SK-N-SH treated with all-trans-retinoic acid at 6 μM for 48 hours (cell line): Measurements from ENCODE around the gene TMEM106A.
"Not testable (repeated sequence)": the region's sequence is repeated elsewhere in the genome, so short reads cannot be mapped to it uniquely, and the experiment has no call there.

Source experiments
- ATAC-seq: fragments of 200-7000 bp; cut with Tn5 transposase; 3 replicates; pipeline ENCODE4 v1.9.1; 2020; ENCODE audit warnings: mild to moderate bottlenecking, moderate library complexity
- ARNTL ChIP-seq: fragments of 450-650 bp; formaldehyde crosslinking; IDR thresholded peaks from 2 replicates; pipeline ENCODE4 v1.5.0; 2020; ENCODE audit warnings: low read depth, mild to moderate bottlenecking, moderate library complexity, borderline replicate concordance
- BACH2 ChIP-seq: fragments of 250-450 bp; sonication (Bioruptor Pico); IDR thresholded peaks from 2 replicates; pipeline ENCODE4 v1.9.0; 2021; ENCODE audit warnings: mild to moderate bottlenecking, borderline replicate concordance
- CSDC2 ChIP-seq: fragments of 250-450 bp; sonication (Bioruptor Pico); IDR thresholded peaks from 2 replicates; pipeline ENCODE4 v1.5.0; 2020; ENCODE audit warnings: mild to moderate bottlenecking, moderate library complexity
- ESRRG ChIP-seq: fragments of 250-450 bp; sonication (Bioruptor Pico); IDR thresholded peaks from 2 replicates; pipeline ENCODE4 v1.6.1; 2021; ENCODE audit warnings: mild to moderate bottlenecking
- GLIS3 ChIP-seq: fragments of 250-450 bp; sonication (Bioruptor Pico); IDR thresholded peaks from 2 replicates; pipeline ENCODE4 v1.5.0; 2020; ENCODE audit warnings: mild to moderate bottlenecking, moderate library complexity
- ISL1 ChIP-seq: fragments of 250-450 bp; sonication (Bioruptor Pico); IDR thresholded peaks from 2 replicates; pipeline ENCODE4 v2.1.2; 2022; ENCODE audit warnings: mild to moderate bottlenecking, moderate library complexity
- OSR1 ChIP-seq: fragments of 250-450 bp; sonication (Bioruptor Pico); IDR thresholded peaks from 2 replicates; pipeline ENCODE4 v1.8.0; 2022; ENCODE audit warnings: moderate library complexity, mild to moderate bottlenecking, inconsistent platforms
- PPARA ChIP-seq: fragments of 250-450 bp; sonication (Bioruptor Pico); IDR thresholded peaks from 2 replicates; pipeline ENCODE4 v1.5.0; 2020; ENCODE audit warnings: mild to moderate bottlenecking, borderline replicate concordance
- RARB ChIP-seq: fragments of 250-450 bp; sonication (Bioruptor Pico); IDR thresholded peaks from 2 replicates; pipeline ENCODE4 v1.8.0; 2021; ENCODE audit warnings: mild to moderate bottlenecking, moderate library complexity
- SNAI2 ChIP-seq: fragments of 250-450 bp; sonication (Bioruptor Pico); IDR thresholded peaks from 2 replicates; pipeline ENCODE4 v1.5.0; 2020; ENCODE audit warnings: mild to moderate bottlenecking, moderate library complexity
- TCF4 ChIP-seq: fragments of 250-450 bp; sonication (Bioruptor Pico); IDR thresholded peaks from 2 replicates; pipeline ENCODE4 v1.8.0; 2021; ENCODE audit warnings: mild to moderate bottlenecking, moderate library complexity, borderline replicate concordance
- TOX ChIP-seq: fragments of 250-450 bp; sonication (Bioruptor Pico); IDR thresholded peaks from 2 replicates; pipeline ENCODE4 v1.8.0; 2021; ENCODE audit warnings: mild to moderate bottlenecking, moderate library complexity, borderline replicate concordance
- ZC3H10 ChIP-seq: fragments of 250-450 bp; sonication (Bioruptor Pico); IDR thresholded peaks from 2 replicates; pipeline ENCODE4 v1.5.1; 2021; ENCODE audit warnings: mild to moderate bottlenecking, moderate library complexity
- ZFP3 ChIP-seq: fragments of 250-450 bp; sonication (Bioruptor Pico); IDR thresholded peaks from 2 replicates; pipeline ENCODE4 v1.5.0; 2020; ENCODE audit warnings: mild to moderate bottlenecking, moderate library complexity
- ZFP30 ChIP-seq: fragments of 450-650 bp; formaldehyde crosslinking; IDR thresholded peaks from 2 replicates; pipeline ENCODE4 v1.5.0; 2022; ENCODE audit warnings: mild to moderate bottlenecking, moderate library complexity
- ZNF565 ChIP-seq: fragments of 450-650 bp; formaldehyde crosslinking; conservative IDR thresholded peaks from 2 replicates; pipeline ENCODE4 v1.5.0; 2020; ENCODE audit warnings: low read depth, mild to moderate bottlenecking, moderate library complexity
- ZNF70 ChIP-seq: fragments of 450-650 bp; formaldehyde crosslinking; IDR thresholded peaks from 2 replicates; pipeline ENCODE4 v1.5.0; 2020; ENCODE audit warnings: mild to moderate bottlenecking, moderate library complexity
- ZNF8 ChIP-seq: fragments of 450-650 bp; formaldehyde crosslinking; IDR thresholded peaks from 2 replicates; pipeline ENCODE4 v1.5.0; 2020; ENCODE audit warnings: mild to moderate bottlenecking, moderate library complexity
- TF ChIP-seq, protein P1 (sequence below): fragments of 250-450 bp; sonication (Bioruptor Pico); IDR thresholded peaks from 2 replicates; pipeline ENCODE4 v1.5.1; 2021; ENCODE audit warnings: mild to moderate bottlenecking, moderate library complexity
- TF ChIP-seq, protein P2 (sequence below): fragments of 250-450 bp; sonication (Bioruptor Pico); IDR thresholded peaks from 2 replicates; pipeline ENCODE4 v1.5.0; 2020; ENCODE audit warnings: mild to moderate bottlenecking, moderate library complexity
- TF ChIP-seq, protein P3 (sequence below): fragments of 250-450 bp; sonication (Bioruptor Pico); IDR thresholded peaks from 2 replicates; pipeline ENCODE4 v1.8.0; 2020; ENCODE audit warnings: mild to moderate bottlenecking, moderate library complexity, borderline replicate concordance
- TF ChIP-seq, protein P4 (sequence below): fragments of 250-450 bp; sonication (Bioruptor Pico); IDR thresholded peaks from 2 replicates; pipeline ENCODE4 v1.8.0; 2021; ENCODE audit warnings: low read depth, mild to moderate bottlenecking, moderate library complexity, borderline replicate concordance

The TMEM106A gene

DNA sequence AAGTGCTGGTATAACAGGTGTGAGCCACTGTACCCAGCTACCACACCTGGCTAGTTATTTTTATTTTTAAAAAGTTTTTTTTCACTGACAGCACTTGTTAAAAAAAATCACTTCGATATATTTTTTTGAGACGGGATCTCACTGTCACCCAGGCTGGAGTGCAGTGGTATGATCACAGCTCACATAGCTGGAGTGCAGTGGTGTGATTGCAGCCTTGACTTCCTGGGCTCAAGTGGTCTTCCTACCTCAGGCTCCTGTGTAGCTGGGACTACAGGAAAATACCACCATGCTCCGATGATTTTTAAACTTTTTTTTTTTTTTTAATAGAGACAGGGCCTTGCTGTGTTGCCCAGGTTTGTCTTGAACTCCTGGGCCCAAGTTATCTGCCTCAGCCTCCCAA lies 27.8 kb upstream of the TMEM106A start:
- no peak for TF ChIP-seq CSDC2 (CRISPR knock-in tag)
- TF ChIP-seq BACH2: no peak
- no peak for TF ChIP-seq ZNF565 (CRISPR knock-in tag)
- ATAC-seq: no peak

DNA sequence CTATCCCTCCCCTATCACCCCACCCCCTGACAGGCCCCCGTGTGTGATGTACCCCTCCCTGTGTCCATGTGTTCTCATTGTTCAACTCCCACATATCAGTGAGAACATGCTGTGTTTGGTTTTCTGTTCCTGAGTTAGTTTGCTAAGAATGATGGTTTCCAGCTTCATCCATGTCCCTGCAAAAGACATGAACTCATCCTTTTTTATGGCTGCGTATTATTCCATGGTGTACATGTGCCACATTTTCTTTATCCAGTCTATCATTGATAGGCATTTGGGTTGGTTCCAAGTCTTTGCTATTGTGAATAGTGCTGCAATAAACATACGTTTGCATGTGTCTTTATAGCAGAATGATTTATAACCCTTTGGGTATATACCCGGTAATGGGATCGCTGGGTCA lies 25.0 kb upstream of the TMEM106A start:
- ATAC-seq: not testable (repeated sequence)

DNA sequence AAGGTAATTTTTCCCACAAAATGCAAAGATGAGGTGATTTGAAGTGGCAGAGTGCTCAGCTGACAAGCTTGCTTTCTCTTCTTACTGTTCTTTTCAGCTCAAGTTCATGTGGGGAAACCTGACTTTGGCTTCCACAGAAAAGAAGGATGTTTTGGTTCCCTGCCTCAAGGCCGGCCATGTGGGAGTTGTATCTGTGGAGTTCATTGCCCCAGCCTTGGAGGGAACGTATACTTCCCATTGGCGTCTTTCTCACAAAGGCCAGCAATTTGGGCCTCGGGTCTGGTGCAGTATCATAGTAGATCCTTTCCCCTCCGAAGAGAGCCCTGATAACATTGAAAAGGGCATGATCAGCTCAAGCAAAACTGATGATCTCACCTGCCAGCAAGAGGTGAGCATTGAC lies 18.4 kb upstream of the TMEM106A start:
- TF ChIP-seq ZC3H10 (CRISPR knock-in tag): no peak
- TF ChIP-seq ZNF565 (CRISPR knock-in tag): no peak
- no peak for TF ChIP-seq ISL1 (CRISPR knock-in tag)
- no peak for TF ChIP-seq ZNF70
- TF ChIP-seq, protein P1, sequence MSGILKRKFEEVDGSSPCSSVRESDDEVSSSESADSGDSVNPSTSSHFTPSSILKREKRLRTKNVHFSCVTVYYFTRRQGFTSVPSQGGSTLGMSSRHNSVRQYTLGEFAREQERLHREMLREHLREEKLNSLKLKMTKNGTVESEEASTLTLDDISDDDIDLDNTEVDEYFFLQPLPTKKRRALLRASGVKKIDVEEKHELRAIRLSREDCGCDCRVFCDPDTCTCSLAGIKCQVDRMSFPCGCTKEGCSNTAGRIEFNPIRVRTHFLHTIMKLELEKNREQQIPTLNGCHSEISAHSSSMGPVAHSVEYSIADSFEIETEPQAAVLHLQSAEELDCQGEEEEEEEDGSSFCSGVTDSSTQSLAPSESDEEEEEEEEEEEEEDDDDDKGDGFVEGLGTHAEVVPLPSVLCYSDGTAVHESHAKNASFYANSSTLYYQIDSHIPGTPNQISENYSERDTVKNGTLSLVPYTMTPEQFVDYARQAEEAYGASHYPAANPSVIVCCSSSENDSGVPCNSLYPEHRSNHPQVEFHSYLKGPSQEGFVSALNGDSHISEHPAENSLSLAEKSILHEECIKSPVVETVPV (CRISPR knock-in tag): no peak
- no peak for TF ChIP-seq ZFP3 (CRISPR knock-in tag)
- no peak for TF ChIP-seq ZFP30 (CRISPR knock-in tag)
- TF ChIP-seq CSDC2 (CRISPR knock-in tag): no peak
- no peak for TF ChIP-seq TOX
- no peak for TF ChIP-seq RARB (CRISPR knock-in tag)
- no peak for TF ChIP-seq GLIS3 (CRISPR knock-in tag)
- TF ChIP-seq ARNTL (CRISPR knock-in tag): no peak
- no peak for TF ChIP-seq BACH2
- ATAC-seq: no peak

DNA sequence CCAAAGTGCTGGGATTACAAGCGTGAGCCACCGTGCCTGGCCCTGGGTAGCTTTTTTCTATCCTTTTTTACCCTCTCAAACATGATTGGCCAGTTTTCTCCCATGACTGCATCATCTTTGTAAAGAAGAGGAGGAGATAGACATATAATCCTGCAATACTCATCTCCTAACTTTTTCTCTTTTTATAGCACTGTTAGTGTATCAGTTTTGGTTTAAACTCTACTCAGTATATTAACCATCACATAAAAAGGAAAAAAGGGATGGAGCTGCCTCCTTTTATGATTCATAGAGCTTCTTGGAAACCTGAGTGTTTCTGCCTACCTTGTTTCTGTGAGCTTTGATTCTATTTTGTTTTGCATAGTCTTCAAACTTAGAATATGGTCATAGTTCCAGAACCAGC lies 12.0 kb upstream of the TMEM106A start:
- no peak for ATAC-seq
- TF ChIP-seq ZFP3 (CRISPR knock-in tag): no peak
- TF ChIP-seq ZFP30 (CRISPR knock-in tag): no peak

DNA sequence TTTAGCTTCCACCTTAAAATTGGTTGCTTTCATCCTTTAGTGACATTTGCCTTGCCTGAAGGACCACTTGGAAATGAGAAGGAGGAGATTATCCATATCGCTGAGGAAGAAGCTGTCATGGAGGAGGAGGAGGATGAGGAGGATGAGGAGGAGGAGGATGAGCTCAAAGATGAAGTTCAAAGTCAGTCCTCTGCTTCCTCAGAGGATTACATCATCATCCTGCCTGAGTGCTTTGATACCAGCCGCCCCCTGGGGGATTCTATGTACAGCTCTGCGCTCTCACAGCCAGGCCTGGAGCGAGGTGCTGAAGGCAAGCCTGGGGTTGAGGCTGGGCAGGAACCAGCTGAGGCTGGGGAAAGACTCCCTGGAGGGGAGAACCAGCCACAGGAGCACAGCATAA lies 11.5 kb upstream of the TMEM106A start:
- ATAC-seq: no peak

DNA sequence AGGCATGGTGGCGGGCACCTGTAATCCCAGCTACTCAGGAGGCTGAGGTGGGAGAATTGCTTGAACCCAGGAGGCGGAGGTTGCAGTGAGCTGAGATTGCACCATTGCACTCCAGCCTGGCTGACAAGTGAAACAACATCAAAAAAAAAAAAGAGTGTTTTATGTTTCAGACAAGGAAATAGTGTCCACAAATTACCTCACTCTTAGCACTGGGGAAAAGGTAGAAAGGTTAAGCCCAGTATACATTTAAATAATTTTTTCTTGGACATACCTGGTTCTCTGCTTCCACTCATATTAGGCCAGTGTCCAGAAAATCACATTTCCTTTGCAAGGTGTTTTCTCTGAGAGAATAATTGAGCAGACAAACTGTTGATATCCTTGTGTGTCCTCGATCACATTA lies 8.7 kb upstream of the TMEM106A start:
- not testable (repeated sequence) for ATAC-seq

More for the DNA sequence above, 11.5 kb upstream of the TMEM106A start:
- no peak for TF ChIP-seq TCF4
- no peak for TF ChIP-seq SNAI2 (CRISPR knock-in tag)
- TF ChIP-seq, protein P2, sequence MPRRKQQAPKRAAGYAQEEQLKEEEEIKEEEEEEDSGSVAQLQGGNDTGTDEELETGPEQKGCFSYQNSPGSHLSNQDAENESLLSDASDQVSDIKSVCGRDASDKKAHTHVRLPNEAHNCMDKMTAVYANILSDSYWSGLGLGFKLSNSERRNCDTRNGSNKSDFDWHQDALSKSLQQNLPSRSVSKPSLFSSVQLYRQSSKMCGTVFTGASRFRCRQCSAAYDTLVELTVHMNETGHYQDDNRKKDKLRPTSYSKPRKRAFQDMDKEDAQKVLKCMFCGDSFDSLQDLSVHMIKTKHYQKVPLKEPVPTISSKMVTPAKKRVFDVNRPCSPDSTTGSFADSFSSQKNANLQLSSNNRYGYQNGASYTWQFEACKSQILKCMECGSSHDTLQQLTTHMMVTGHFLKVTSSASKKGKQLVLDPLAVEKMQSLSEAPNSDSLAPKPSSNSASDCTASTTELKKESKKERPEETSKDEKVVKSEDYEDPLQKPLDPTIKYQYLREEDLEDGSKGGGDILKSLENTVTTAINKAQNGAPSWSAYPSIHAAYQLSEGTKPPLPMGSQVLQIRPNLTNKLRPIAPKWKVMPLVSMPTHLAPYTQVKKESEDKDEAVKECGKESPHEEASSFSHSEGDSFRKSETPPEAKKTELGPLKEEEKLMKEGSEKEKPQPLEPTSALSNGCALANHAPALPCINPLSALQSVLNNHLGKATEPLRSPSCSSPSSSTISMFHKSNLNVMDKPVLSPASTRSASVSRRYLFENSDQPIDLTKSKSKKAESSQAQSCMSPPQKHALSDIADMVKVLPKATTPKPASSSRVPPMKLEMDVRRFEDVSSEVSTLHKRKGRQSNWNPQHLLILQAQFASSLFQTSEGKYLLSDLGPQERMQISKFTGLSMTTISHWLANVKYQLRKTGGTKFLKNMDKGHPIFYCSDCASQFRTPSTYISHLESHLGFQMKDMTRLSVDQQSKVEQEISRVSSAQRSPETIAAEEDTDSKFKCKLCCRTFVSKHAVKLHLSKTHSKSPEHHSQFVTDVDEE (CRISPR knock-in tag): no peak
- no peak for TF ChIP-seq ISL1 (CRISPR knock-in tag)
- TF ChIP-seq ZNF70: no peak
- TF ChIP-seq ZNF565 (CRISPR knock-in tag): no peak
- TF ChIP-seq ARNTL (CRISPR knock-in tag): no peak
- no peak for TF ChIP-seq ZNF8 (CRISPR knock-in tag)
- TF ChIP-seq, protein P1 (CRISPR knock-in tag): no peak
- no peak for TF ChIP-seq ZFP3 (CRISPR knock-in tag)
- no peak for TF ChIP-seq BACH2

DNA sequence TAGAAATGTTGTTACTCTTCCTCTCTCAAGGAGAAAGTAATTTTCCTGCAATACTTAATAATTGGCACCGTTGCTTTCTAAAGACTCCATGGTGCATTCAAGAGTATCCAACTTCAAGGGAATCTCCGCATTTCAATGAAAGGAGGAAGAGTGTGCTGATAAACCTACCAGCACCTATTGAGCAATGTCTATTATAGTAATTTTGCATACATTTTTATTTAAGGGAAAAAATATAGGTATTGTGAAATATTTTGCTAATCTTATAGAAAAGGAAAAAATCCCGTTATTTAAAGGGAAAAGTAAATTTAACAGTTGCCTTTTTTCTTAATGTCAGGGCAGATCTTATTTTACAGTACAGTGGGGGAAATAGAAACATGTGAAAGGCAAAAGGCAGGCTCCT lies 1.1 kb upstream of the TMEM106A start:
- TF ChIP-seq ZNF70 (no peak), ZC3H10 (CRISPR knock-in tag) (no peak), GLIS3 (CRISPR knock-in tag) (no peak), TCF4 (no peak), CSDC2 (CRISPR knock-in tag) (no peak), ZFP30 (CRISPR knock-in tag) (no peak), ARNTL (CRISPR knock-in tag) (no peak), PPARA (CRISPR knock-in tag) (no peak), ESRRG (CRISPR knock-in tag) (no peak), OSR1 (CRISPR knock-in tag) (no peak)
- TF ChIP-seq, protein P3, sequence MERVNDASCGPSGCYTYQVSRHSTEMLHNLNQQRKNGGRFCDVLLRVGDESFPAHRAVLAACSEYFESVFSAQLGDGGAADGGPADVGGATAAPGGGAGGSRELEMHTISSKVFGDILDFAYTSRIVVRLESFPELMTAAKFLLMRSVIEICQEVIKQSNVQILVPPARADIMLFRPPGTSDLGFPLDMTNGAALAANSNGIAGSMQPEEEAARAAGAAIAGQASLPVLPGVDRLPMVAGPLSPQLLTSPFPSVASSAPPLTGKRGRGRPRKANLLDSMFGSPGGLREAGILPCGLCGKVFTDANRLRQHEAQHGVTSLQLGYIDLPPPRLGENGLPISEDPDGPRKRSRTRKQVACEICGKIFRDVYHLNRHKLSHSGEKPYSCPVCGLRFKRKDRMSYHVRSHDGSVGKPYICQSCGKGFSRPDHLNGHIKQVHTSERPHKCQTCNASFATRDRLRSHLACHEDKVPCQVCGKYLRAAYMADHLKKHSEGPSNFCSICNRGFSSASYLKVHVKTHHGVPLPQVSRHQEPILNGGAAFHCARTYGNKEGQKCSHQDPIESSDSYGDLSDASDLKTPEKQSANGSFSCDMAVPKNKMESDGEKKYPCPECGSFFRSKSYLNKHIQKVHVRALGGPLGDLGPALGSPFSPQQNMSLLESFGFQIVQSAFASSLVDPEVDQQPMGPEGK (CRISPR knock-in tag): no peak
- TF ChIP-seq, protein P4, sequence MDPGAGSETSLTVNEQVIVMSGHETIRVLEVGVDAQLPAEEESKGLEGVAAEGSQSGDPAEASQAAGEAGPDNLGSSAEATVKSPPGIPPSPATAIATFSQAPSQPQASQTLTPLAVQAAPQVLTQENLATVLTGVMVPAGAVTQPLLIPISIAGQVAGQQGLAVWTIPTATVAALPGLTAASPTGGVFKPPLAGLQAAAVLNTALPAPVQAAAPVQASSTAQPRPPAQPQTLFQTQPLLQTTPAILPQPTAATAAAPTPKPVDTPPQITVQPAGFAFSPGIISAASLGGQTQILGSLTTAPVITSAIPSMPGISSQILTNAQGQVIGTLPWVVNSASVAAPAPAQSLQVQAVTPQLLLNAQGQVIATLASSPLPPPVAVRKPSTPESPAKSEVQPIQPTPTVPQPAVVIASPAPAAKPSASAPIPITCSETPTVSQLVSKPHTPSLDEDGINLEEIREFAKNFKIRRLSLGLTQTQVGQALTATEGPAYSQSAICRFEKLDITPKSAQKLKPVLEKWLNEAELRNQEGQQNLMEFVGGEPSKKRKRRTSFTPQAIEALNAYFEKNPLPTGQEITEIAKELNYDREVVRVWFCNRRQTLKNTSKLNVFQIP (CRISPR knock-in tag): no peak
- no peak for ATAC-seq
